CD4-positive, alpha-beta T cell treated with Interleukin-2 at 100 ng/mL for 4 hours (primary cell): ENCODE data around the gene GRM6.

Experiments used
- DNase-seq: peaks from one replicate; pipeline ENCODE4 v3.0.0-alpha.2; 2020; ENCODE audit warnings: low spot score

GRM6 gene

GRCh38 chr5:178994580-178995340 is at the start of gene GRM6:
Gene GRM6 (minus strand): TSS chr5:178995320. CDS start chr5:178994944, 376 bp downstream.
- no peak for DNase-seq

- DNase-seq, result no peak
Observed at GRCh38 chr5:179044765-179045164, 49.6 kb upstream of the GRM6 start.

- DNase-seq, result no peak
Observed at GRCh38 chr5:179033004-179033580, 38.0 kb upstream of the GRM6 start.

DNA sequence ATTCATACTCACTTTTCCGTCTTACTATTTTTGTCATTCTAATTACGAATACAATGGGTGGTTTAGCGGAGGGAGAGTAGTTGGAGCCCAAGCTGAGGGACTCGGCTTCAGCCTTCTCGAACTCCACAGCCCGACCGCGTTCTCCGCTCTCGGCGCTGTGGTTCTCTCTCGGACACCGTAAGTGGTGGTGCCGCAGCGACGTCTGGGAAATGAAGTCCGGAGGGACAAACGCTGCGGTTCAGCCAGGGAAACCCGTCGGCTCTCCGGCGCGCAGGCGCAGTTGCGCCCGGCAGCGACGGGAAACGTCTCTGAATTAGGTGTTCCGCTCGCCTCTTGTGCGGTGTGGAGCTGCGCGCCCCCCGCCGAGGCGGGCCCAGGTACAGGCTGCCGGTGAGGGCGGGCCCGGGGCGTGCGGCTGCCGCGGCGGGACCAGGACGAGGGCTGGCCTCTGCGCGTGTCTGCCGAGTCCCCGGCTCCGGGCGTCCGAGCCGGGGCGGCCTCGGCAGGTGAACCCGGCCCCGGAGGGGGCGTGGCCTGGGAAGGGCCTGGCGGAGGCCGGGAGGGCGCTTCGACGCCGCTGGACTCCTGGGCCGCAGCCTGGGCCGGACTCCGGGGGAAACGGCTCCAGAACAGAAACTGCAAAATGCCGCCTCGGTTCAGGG is 28.5 kb upstream of the GRM6 start, which contains the start of gene ZNF879:
ZNF879 (plus strand) TSS at position 277 of the 662 bp plus-strand sequence. CDS start 1,201 bp downstream, outside the sequence.
- DNase-seq, result peak; percentile 96

DNA sequence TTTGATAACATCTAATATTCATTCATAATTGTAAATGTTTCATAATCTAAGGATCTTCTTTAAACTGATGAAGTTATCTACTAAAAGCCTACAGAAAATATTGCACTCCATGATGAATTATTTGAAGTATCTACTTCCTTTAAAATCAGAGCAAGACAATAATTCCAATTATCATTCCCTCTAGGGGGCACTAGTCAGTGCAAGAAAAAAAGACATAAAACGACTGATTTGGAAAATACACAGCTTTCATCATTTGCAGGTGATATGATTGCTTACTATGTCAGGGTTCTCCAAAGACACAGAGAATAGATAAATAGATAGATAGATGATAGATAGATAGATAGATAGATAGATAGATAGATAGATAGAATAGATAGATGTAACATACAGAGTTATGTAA is 13.5 kb upstream of the GRM6 start:
- DNase-seq, result no peak

DNA sequence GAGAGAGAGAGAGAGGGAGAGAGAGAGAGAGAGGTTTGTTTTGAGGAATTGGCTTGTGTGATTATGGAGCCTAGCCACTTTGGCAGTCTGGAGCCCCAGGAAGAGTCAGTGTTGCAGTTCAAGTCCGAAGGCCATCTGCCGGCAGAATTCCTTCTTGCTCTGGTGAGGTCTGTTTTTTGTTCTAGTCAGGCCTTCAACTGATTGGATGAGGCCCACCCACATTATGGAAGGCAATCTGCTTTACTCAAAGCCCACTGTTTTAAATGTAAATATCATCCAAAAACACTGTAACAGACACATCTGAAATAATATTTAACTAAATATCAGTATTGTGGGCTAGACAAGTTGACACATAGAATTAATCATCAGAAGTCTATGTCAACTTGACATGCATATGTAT is 11.4 kb upstream of the GRM6 start:
- DNase-seq, result no peak

- DNase-seq, result no peak
Observed at GRCh38 chr5:178998441-178998840, 3.3 kb upstream of the GRM6 start.

- no peak for DNase-seq
Observed at GRCh38 chr5:178997191-178997590, 2.1 kb upstream of the GRM6 start.

- no peak for DNase-seq
Observed at GRCh38 chr5:178996156-178996555, 1.0 kb upstream of the GRM6 start.

DNA sequence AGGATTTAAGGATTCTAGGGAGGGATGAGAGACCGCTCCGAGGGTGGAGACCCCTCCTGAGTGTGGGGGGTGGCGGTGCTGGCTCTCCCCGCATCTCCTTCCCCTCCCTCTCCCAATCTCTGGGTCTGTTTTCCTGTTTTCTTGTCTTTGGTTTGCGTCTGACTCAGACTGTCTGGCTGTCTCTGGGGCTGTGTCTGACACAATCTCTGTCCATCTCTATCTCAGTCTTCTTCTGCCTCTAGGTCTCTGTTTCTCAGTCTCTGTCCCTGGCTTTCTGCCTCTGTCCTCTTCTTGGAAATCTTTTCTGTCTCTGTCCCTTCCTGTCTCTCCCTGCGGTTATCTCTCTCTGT is 196 bp upstream of the GRM6 start:
- DNase-seq, result no peak

DNA sequence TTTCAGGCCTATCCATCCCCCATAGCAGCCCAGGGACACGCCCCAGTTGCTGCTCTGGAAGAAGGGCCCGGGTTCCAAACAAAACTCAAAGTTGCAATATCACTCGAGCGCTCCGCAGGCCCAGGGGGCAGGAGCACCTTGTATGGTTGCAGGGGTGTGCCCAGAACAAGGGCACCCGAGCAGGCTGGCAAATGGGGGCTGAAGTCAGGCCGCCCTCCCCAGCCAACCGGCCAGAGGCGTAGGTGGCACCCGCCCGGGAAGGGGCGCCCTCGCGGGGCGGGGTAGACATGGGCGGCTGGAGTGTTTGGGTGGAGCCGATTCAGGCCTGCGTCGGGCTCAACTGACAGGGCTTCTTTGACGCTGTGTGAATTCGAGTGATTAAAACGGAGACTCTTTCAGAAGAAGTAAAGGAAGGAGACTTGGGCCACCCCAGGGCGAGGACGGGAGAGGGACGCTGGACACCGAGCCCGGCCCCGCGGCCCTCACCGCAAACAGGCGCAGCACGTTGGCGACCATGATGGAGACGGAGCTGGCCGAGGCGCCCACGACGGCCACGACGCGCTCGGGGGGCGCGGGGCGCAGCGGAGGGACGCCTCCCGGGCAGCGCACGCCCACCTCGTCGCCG is 1.1 kb downstream of the GRM6 start:
- DNase-seq, result no peak

- no peak for DNase-seq
Observed at GRCh38 chr5:178993236-178993765, 1.8 kb downstream of the GRM6 start.

- no peak for DNase-seq
Observed at GRCh38 chr5:178992291-178992895, 2.7 kb downstream of the GRM6 start.

DNA sequence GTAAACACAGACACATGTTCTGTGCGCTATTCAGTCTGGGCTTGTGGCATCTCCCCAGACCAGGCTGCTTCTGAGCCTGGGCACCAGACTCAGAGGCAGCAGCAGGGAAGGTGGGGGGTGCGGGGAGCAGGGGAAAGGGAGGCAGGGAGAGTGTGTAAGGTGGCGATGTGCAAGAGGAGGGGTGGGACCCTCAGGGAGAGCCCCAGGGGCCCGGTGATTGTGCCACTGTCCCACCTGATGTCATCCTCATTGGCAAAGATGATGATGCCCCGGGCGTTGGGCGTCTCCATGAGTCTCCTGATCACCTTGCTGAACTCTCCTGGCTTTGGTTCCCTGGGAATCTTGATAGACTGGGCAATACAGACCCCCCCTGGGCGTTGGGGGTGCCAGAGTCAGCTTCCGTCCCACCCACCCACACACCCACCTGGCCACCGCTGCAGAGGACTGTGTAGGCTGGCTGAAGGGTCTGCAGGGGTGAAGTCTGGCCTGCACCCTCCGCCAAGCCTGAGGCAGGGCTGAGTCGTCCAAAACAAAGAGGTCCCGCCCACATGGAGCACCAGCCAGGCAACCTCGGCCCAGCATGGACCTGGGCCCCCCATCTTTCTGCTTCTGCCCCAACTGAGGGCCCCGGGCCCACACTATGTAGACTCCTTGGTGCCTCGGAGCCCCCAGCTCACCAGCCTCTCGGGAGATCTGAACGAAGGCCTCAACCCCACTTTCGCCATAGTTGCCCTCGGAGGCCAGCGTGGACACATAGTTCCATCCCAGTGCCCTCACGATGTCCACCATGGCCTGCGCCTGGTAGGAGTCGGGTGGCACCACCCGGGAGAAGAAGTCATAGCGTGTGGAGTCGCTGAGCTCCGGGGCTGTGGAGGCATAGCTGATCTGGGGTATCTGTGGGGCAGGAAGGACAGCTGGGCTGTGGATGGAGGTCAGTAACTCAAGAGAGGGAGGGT is 3.7 kb downstream of the GRM6 start:
- no peak for DNase-seq

DNA sequence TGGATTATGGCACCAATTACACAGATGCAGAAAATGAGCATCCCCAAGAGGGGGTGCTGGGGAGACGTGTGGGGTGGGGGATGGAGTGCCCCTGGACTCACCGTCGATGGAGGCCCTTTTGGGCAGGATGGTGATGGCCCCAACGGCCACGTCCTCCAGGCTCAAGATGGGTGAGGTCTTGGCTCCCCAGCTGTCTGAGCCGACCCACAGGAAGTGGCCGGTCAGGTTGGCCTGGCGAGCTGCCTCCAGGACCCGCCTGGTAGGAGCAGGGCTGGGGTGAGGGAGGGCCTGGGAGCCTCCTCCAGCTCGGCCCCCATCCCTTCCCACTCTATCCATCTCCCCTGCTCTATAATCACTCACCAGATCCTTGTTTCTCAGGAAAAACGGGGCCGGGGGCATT is 4.6 kb downstream of the GRM6 start:
- DNase-seq, result no peak

- DNase-seq, result no peak
Observed at GRCh38 chr5:178989311-178989710, 5.8 kb downstream of the GRM6 start.

DNA sequence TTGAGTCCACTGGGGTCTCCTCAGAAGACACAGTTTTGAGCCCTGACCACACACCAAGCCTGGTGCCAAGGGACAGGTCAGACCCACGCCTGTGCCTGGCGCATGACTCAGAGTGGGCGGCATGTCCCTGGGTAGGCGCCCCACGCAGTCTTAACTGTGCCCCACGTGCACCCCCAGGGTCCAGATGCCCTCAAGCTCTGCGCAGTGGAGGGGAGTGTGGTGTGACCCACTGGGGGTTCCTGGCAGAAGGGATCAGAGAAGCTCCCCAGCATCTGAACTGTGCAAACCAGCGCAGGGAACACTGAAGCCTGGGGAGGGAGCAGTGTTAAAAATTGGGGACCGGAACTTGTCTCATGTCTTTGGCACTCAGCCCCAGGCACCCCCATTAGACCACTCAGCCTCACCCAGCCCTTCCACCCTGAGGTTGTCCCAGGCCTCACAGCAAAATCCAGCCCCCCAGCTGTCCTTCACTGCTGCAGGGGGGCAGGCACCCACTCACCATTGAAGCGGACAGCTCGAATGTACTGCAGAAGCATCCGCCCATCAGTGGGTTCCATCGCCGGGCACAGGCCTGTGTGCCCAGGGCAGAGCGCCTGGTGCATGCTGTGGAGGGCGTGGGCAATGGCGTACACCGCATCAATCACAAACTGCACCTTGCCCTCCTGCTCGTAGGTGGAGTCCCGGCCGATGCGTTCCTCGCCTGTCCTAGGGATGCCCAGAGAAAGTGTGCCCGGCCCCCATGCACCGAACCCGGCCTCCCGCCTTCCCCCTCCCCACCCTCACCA is 6.5 kb downstream of the GRM6 start:
- no peak for DNase-seq

- no peak for DNase-seq
Observed at GRCh38 chr5:178986326-178986960, 8.7 kb downstream of the GRM6 start.
